SIG-M5 treated with dmso at 0.1 percent for 504 hours (cell line): Measurements from ENCODE around the gene RSPRY1.
"Not testable (repeated sequence)": the region's sequence is repeated elsewhere in the genome, so short reads cannot be mapped to it uniquely, and the experiment has no call there.

Experiments used
- DNase-seq: peaks from one replicate; lab custom pipeline; 2025; ENCODE audit not compliant: unreplicated experiment; lab: John Stamatoyannopoulos, UW

The RSPRY1 gene

GRCh38 chr16:57268804-57269800 lies 83.0 kb downstream of the RSPRY1 start:
- no peak for DNase-seq

GRCh38 chr16:57270221-57271062 lies 84.3 kb downstream of the RSPRY1 start:
- no peak for DNase-seq

GRCh38 chr16:57271063-57271345 lies 84.9 kb downstream of the RSPRY1 start:
- no peak for DNase-seq

- DNase-seq: no peak
These were observed 85.9 kb downstream of the RSPRY1 start for GRCh38 chr16:57271867-57272495.

GRCh38 chr16:57273359-57273758 lies 87.2 kb downstream of the RSPRY1 start:
- no peak for DNase-seq

GRCh38 chr16:57273826-57274225 lies 87.7 kb downstream of the RSPRY1 start:
- DNase-seq: no peak

GRCh38 chr16:57275946-57276345 lies 89.8 kb downstream of the RSPRY1 start:
- not testable (repeated sequence) for DNase-seq

GRCh38 chr16:57276596-57276995 lies 90.5 kb downstream of the RSPRY1 start:
- peak; percentile 14 for DNase-seq

GRCh38 chr16:57277586-57277985 lies 91.5 kb downstream of the RSPRY1 start:
- DNase-seq: peak; percentile 14

- no peak for DNase-seq
These were observed 92.4 kb downstream of the RSPRY1 start for GRCh38 chr16:57278494-57278893.

- no peak for DNase-seq
These were observed 93.9 kb downstream of the RSPRY1 start for GRCh38 chr16:57279780-57280638.

- DNase-seq: no peak
These were observed 95.7 kb downstream of the RSPRY1 start for GRCh38 chr16:57281791-57282190.

GRCh38 chr16:57282510-57283213 lies 96.5 kb downstream of the RSPRY1 start:
- DNase-seq: no peak

GRCh38 chr16:57283214-57283958 lies 97.3 kb downstream of the RSPRY1 start:
- DNase-seq: no peak

GRCh38 chr16:57283959-57284208 lies 97.8 kb downstream of the RSPRY1 start:
- no peak for DNase-seq

- DNase-seq: no peak
These were observed 98.3 kb downstream of the RSPRY1 start, which contains the start of gene PLLP for GRCh38 chr16:57284209-57284951. TSS of gene PLLP (minus strand) at chr16:57284672. CDS start at chr16:57284540, 132 bp downstream.

- no peak for DNase-seq
These were observed 98.8 kb downstream of the RSPRY1 start for GRCh38 chr16:57284952-57285363.

GRCh38 chr16:57285379-57285778 lies 99.2 kb downstream of the RSPRY1 start:
- no peak for DNase-seq
